GM18517 (cell line): ENCODE measurements around the gene SGMS2.

ENCODE experiments used
- ATAC-seq: cut with Tn5 transposase; IDR thresholded peaks from one replicate; pipeline ENCODE4 v1.9.1; 2021; ENCODE audit warnings: mild to moderate bottlenecking, moderate library complexity; ENCODE audit not compliant: unreplicated experiment

Gene SGMS2

GRCh38 chr4:107828315-107829090 lies 3.8 kb downstream of the SGMS2 start:
- ATAC-seq = no peak

GRCh38 chr4:107831140-107831539 lies 6.4 kb downstream of the SGMS2 start:
- ATAC-seq = no peak

- ATAC-seq = no peak
These were observed 7.6 kb downstream of the SGMS2 start for GRCh38 chr4:107832275-107832807.

DNA sequence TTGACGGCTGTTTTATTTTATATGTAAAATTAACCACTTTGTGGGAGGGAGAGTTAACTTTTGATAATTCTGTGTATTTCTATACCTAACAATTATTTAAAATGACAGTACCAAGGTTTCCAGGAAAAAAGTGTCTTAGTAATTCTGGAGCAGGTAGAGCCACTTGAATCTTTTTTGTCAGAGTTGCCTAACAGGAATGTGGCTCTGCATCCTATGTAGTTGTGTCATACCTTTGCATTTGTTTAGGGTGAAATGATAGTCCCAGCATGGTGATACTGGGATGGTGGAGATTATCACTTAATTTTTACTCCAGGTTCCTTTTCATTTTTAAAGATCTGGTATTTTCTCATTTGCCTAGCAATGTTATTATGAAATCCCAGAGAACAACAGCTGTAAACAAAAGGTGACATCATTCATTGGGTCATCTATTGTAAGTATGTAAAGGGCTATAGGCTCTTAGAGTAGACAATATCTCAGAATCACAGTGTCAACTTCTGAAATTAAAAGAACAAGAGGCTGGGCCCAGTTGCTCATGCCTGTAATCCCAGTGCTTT lies 9.6 kb downstream of the SGMS2 start:
- ATAC-seq = no peak

GRCh38 chr4:107835406-107835805 lies 10.7 kb downstream of the SGMS2 start:
- ATAC-seq = no peak

DNA sequence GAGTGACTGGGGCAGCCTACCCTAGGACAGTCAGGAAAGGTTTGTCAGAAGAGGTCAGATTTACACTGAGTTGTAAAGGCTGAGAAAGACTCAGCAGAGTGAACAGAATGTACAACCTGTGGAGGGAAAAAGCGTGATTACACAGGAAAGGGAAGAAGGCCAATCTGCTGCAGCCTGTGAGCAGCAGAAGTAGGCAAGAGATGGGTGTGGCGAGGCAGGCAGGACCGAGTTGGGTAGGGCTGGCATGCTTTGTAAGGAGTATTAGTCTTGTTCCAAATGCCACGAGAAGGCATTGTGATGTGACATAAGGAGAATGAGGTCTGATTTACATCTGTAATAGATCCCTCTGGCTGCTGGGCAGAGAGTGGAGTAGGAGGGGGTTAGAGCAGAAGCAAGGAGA lies 12.6 kb downstream of the SGMS2 start:
- ATAC-seq = no peak

GRCh38 chr4:107837776-107838618 lies 13.3 kb downstream of the SGMS2 start:
- no peak for ATAC-seq

DNA sequence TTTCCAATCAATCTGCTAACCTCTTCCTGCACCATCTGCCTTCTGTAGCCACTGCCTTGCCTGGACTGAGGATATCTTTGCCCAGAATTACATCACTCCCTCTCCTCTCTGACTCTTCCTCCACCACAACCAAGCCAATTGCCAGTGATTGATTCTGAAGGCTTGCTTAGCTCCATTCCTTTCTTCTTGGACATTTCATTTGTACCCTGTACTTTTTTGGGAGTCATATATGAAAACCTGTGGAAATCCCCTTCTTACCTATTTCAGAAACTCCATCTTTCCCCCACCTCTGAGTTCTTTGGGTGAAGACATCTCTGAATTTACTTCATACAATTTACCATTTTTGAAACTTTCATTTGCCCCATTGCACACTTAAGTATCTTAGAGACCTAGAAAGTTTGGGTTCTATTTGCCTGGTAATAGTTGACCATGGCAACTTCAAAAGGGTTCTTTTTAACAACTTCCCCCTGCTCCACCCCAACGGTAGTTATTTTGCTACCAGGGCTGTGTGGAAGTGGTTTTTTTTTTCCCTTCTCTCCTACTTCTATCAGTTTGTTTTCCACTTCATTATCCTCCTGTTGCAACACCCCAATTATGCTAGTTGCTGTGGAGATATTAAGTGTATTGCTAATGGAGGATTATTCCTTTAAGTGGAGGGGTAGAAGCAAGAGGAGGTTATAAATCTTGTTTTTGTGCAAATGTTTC lies 14.3 kb downstream of the SGMS2 start:
- no peak for ATAC-seq

- ATAC-seq = no peak
These were observed 18.7 kb downstream of the SGMS2 start for GRCh38 chr4:107843391-107843790.

- ATAC-seq = no peak
These were observed 20.9 kb downstream of the SGMS2 start for GRCh38 chr4:107845681-107846080.

DNA sequence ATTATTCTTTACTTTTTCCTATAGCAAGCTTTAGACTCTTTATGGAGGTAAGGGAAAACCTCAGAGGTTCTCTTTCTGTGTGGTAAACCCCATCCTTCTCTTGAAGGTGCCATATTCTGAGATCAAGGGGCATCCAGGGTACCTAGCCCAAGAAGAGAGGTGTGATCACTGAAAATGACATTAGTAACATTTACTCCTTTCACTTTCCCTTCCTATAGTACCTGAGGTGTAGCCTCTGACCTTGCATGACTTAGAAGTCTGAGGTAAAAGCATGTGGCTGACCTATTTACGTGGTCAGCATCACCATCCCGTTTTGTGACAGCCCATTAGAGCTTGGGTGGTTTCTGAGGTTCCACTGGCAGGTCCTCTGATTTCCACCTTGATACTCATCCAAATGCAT lies 25.7 kb downstream of the SGMS2 start:
- ATAC-seq = no peak

DNA sequence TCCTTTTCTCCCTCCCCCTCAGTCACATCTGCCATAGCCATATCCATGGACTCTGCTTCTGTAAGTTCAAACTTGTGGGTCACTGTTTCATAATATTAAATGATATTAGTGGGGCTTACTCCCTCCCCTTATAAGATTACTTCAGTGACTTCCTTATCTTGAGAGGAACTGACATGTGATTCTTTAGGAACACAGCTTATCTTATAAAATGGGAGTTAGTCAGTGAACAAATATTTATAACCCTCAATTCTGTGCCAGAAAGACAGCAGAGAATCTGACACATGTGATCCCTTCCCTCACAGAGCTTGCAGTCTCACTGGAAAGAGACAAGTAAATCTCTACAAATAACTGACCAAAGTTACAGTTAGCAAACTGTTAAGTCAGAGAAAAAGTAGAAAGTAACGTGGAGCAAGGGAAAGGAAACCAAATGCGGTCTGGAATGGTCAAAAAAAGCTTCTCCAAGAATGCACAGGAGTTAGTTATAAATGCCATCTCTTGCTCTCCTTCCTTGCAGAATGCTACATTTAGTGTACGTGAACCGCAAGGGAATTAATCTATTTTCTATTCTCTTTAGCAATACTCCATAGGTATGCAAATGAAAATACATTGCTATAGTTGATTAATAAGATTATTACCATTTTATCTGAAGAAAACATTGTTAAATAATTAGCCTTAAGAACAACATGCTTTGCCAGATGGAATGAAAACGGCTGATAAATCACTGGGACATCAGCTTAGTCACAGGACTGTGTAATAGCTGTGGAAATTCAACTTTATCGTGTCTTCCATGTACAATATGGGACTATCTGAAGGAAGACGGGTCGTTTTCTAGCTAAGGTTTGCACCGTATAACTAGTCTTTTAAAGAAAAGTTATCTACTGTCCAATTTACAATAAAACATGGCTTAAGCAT lies 29.0 kb downstream of the SGMS2 start:
- ATAC-seq = no peak

GRCh38 chr4:107854356-107855022 lies 29.8 kb downstream of the SGMS2 start:
- no peak for ATAC-seq

- no peak for ATAC-seq
These were observed 31.0 kb downstream of the SGMS2 start for GRCh38 chr4:107855723-107856122.

- ATAC-seq = no peak
These were observed 32.2 kb downstream of the SGMS2 start for GRCh38 chr4:107856901-107857300.

GRCh38 chr4:107857741-107858140 lies 33.0 kb downstream of the SGMS2 start:
- ATAC-seq = no peak

- ATAC-seq = no peak
These were observed 33.5 kb downstream of the SGMS2 start for GRCh38 chr4:107858158-107858742.

- ATAC-seq = no peak
These were observed 37.9 kb downstream of the SGMS2 start for GRCh38 chr4:107862658-107863057.

DNA sequence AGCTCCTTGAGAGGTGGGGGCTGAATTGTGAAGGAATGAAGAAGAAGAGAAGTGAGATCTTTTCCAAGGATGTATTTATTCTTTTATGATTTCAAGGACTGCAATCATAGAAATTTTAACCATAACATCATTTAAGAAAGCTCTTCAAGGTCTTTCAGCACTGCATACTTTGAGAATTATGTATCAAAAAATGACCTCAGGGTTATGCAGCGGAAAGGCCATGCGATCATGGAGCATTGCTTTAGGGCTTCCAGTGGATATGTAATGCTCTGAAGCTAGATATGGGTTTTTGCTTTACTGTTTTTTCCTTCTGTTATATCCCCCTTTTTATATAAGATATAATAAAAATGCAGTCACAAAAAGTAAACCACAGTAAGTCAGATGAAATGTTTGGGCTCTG lies 38.7 kb downstream of the SGMS2 start:
- no peak for ATAC-seq
